Smooth muscle cell of the brain vasculature (primary cell): ENCODE results near the gene FAM43B.

Experiments used
- DNase-seq: peaks from one replicate; pipeline ENCODE4 v3.0.0-alpha.2; 2012; ENCODE audit warnings: low read depth, low spot score

FAM43B gene

DNA sequence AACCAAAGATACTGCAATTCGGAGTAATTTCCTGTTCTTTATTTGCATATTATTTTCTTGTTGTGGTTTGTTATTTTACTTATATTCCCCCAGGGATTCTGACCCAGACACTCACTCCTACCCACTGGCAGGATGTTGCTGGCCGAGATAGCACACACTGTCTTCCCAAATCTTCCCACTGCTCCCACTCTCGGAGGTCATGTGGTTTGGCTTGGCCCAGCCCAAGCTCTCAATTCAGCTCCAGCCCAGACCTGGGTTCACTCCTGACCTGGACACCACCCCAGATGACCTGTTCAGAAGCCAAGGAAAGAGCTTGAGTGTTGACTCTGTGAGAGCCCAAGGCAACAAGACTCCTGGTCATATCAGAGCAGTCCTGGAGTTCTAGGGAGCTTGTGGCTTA, 1.2 kb upstream of the FAM43B start:
- DNase-seq = no peak

DNA sequence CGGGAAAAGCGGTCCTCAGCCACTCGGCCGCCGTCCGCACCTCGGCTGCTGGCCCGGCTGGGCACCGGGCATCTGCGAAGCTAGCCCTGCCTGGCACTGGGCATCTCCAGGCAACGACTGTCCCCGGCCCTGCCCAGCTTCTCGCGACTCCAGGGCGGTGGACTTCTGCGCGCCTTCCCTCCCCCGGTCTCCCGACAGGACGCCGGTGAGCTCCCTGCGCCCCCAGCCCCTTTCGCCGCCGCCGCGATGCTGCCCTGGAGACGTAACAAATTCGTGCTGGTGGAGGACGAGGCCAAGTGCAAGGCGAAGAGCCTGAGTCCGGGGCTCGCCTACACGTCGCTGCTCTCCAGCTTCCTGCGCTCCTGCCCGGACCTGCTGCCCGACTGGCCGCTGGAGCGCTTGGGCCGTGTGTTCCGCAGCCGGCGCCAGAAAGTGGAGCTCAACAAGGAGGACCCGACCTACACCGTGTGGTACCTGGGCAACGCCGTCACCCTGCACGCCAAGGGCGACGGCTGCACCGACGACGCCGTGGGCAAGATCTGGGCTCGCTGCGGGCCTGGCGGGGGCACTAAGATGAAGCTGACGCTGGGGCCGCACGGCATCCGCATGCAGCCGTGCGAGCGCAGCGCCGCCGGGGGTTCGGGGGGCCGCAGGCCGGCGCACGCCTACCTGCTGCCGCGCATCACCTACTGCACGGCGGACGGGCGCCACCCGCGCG, 514 bp downstream of the FAM43B start:
- no peak for DNase-seq

DNA sequence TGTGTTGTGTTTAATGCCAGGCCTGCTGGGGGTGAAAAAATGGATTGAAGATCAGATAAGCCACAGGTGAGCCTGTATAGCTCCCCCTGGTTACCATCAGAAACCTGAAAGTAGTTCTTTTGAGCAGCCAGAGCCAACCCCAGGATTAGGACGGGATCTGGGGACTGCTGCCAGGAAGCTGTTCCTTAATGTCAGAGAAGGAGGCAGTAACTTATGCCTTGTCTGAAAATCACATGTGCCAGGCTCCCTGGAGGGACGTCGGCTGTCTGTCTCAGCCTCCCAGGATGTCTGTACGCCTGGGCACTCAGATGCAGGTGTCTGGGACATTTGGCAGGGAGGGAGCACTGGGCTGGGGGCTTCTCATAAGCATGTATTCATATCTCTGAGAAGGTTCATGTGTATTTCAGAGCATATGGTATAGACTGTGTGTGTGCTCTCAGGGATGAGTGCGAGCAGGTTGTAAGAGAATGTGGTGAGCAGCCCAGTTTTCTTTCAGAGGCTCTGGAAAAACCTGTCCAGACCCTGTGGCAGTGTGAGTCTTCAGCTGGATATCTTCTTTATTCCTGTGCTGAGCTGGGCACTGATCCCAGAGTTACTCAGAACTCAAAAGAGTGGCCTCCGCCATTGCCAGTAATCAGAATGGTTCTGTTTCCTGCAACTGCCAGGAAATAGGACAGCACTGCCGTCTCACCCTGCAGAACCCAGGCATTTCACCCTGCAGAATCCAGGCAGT, 2.8 kb downstream of the FAM43B start:
- no peak for DNase-seq

DNA sequence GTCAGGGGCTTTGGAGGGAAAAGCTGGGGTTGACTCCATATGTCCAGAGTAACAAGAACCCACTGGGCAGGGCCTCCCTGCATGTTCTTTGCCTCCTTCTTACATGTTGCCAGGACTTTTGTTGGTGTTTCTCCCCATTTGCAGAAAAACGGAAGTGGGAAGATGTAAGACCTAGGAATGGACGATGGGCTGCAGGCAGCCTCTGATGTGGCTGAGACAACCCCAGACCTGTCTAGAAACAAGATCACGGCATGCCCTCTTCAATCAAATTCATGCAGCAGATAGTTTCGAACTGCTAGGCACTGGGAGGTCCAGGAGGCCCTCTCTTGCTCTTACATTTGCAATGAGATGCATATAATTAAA, 3.4 kb downstream of the FAM43B start:
- no peak for DNase-seq

DNA sequence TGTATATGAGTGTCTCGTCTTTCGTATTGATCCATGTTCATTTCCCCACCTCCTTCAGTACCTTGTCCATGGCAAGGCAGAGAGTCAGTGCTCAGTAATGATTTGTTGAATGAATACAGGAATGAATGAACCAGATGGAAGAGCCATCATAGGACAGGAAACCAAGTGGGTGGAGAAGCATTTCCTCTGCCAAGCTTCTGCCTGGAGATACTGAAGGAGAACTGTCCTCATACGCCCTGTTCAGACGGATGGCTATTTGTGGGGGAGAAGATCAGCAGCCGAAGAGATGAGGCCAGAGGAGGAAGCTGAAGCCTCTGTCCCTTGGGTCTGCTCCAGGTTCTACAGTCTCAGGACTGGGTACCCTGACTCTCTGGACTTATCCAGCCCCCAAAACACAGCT, 5.8 kb downstream of the FAM43B start:
- no peak for DNase-seq

DNA sequence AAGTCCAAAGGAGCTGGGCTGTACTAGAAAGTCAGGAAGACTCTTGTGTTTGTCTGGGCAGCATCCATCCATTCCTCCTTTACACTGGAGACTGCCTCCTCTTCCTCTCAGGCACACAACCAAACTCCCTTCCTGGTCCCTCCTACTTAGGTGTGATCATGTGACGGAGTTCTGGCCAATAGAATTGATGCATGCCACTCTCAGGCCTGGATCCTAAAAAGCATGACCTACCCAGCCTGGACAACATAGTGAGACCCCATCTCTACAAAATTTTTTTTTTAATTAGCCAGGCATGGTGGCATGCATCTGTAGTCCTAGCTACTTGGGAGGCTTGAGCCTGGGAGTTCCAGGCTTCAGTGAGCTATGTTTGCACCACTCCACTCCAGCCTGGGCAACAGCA, 8.6 kb downstream of the FAM43B start:
- DNase-seq = no peak

DNA sequence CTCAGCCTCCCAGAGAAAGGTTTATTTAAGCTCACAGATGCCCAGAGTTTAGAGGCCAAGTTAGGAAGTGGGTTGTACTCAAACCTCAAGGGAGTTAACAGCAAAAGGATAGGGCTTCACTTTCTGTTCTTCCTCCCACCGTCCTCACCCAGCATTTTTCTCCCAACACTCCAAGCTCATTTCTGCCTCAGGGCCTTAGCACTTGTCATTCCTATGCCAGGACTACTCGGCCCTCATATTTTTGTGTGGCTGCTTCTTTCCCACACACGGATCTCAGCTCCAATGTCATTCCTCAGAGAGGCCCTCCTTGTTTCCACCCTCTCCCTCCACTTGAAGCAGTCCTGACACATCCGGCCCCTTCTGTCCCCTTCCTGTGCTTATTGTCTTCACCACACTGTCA, 12.9 kb downstream of the FAM43B start:
- no peak for DNase-seq

DNA sequence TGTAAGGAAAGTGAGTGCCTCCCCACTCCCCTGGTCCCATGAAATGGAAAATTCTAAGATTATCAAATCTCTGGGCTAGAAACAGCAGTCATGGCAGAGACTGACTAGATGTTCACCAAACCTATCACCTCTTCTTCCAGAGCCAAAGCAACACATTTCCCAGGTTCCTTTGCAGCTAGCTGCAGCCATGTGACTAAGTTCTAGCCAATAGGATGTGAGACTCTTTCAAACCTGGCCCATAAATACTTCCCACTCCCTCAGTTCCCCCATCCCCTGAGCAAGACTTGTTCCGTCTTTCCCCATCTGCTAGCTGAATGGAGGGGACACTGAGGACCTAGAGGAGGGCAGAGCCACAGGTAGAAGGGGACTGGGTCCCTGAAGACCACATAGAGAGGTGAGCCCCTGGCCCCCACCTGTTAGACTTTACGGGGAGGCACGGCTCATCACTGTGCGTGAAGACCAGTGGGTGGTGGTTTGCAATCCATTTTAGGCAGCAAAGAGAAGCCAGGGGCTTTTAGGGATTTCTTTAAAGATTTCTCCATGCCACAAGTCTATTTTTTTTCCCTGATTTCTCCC, 17.2 kb downstream of the FAM43B start:
- DNase-seq = no peak

DNA sequence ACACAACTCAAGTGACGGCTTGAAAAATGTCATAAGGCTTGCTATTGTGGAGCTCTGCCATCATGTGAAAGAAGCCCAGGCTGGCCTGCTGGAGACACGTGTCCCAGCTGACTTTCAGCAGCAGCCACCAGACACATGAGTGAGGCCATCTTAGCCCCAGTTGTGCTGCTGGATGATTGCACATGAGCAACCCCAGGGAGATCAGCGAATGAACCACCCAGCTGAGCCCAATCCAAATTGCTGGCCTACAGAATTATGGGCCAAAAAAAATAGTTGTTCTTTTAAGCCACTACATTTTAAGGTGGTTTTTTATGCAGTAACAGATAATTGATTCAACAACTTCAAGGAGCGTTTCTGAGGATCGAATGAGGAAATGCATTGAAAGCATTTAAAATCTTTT, 19.1 kb downstream of the FAM43B start:
- DNase-seq = no peak

DNA sequence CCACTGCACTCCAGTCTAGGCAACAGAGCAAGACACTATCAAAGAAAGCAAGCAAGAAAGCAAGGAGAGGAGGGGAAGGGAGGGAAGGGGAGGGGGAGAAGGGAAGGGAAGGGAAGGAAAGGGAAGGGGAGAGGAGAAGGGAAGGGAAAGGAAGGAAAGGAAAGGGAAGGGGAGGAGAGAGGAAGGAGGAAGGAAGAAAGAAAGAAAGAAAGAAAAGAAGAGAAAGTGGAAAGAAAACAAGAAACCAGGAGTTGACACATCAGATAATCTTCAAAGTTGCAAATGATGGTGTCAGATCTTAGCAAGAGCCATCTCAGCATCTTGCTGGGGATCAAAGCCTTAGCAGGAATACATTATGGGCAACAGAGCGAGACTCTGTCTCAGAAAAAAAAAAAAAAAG, 21.6 kb downstream of the FAM43B start:
- no peak for DNase-seq

DNA sequence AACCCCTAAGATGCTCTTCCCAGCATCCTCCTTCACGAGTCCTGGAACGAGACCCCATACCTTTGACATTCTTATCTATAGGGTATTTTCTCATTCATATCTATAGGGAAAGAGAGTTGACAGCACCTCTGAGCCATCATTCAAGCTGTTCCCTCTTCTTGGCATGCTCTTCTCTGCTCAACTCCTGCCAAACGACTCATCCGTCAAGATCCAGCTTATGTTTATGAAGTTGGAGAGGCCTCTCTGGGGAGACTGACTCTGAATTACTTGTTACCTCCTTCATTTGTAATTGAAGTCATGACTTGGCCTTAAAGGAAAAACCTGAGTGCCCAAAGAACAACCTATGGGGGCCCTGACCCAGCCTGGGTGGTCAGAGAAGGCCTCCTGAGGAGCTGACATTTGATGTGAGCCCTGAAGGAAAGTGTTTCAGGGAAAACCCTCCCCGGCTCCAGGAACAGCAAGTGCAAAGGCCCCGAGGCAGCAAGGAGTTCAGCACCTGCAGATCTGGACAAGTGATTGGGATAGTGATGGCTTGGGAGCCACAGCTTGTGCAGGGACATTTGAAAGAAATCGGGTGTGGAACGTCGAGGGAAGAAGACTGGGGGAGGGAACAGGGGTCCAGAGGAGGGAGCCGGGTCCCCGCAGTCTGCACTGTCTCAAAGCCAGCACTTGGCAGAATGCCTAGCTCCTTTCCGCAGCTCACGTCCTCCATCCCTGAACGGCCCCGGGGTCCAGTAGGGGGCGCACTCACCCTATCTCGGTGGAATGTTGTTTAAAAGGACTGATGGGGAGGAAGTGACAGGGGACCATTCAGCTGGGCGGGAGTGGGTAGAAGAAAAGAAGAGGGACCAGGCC, 22.5 kb downstream of the FAM43B start:
- DNase-seq = no peak

DNA sequence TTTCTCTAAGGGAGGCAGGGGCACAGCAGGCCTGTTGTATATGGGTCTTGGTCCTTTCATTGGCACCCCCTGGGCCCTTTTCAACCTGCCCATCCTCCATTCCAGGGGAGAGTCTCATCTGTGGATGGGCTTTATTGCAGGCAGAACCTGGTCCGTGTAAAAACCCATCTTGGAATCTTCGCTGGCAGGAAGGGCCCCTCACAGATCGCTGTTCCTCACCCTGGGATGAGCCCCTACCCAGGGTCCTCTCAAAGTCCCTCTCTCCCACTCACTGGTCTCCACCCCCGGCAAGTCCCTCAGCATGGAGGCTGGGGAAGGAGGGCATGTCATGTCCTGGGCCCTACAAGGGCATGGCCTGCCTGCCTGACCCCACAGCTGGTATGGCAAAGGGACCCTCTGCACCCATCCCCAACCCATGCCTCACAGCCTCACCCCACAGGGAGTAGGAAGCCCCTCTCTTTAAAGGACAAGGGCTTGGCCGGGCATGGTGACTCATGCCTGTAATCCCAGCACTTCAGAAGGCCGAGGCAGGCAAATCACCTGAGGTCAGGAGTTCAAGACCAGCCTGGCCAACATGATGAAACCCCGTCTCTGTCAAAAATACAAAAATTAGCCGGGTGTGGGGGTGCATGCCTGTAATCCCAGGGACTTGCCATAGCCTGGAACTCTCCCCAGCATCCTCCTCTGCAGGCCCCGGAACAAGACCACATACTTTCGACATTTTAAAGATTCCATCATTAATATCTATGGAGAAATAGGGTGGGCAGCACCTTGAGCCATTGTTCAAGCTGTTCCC, 23.4 kb downstream of the FAM43B start:
- DNase-seq = no peak

DNA sequence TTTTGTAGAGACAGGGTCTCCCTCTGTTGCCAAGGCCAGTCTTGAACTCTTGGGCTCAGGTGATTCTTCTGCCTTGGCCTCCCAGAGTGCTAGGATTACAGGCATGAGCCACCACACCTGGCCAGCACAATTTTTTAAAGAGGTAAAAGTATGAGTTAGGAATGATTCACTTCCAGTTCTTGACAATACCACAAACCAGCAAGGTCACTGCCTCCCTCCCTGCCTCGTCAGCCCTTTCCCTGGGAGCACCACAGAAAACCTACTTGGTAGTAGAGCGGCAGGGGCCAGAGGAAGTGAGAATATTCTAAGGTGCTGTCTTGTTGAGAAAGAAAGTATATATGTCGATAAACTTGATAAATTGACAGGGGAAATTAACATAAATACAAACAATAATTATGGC, 25.7 kb downstream of the FAM43B start:
- DNase-seq = no peak

DNA sequence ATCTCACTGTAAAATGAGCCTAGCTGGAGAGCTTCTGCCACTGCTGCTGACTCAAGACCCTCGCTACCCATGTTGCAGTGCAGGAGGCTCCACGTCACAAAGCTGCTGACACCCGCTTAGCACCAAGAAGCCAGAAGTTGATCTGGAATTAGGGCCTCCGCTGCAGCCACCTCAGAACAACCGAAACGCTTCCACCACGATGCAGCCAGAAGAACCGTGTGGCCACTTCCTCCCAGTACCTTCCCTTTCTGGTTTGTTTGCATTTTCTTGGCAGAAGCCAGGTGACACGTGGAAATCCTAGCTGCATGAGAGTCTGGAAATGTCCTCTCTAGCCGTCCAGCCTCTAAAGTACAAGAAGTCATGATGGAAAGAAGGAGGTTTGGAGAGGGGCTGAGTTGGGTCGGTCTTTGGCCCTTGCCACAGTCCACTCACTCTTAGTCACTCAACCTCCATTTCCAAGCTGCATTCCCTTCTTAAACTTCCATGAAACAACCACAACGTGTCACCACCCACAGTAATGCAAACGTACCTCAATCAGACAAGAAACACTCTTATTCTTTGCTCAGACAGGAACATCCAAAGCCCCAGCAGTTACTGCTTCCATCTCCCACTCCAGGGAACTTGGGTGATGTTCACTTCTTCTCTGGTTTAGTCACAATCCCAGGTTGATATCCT, 26.5 kb downstream of the FAM43B start:
- DNase-seq = no peak

DNA sequence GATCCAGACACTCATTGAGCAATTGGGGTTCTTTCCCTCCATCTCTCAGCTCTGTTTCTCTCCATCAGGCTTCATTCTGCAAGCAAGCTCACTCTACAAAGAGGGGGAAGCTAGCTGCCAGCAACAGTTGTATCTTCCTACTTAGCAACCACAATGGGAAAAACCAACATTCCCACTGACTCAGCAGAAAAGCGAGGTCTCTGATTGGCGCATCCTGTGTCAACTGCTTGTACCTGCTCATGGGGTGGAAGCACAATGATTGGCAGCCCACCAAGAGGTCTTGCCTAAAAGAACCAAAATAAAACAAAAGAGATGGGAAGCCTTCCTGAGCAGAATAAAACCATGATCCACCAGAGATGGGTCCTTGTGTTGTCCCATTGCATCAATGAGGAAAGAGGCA, 32.5 kb downstream of the FAM43B start:
- DNase-seq = no peak

DNA sequence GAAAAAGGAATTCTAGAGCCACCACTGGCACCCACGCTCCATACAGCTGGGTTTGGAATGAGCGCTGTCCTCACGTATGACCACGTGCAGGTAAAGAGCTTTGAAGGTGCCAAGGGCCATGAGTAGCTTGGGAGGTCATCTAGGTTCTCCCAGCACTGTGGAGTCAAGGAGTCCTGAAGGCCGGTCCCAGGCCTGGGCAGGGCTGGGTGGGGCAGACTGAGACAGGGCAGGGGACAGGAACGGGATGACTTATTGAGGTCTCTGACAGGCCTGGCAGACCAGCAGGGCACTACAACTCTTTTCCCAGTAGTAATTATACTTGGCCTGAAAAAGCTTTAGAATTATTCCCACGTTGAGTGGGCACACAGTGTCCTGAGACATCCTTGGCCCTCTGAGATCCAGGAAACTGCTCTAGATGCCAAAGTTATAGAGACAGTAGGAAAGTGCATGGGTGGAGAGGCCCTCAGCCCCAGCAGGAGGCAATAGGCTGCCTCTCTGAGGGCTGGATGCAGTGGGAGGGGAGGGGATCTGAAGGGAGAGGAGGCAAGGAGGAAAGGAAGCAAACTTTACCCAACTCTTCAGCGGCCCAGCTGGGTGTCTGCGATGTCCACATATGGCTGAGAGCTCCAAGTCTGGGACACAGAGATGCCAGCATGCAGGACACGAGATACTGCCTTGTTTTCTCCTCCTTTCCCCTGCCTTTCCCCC, 34.7 kb downstream of the FAM43B start:
- no peak for DNase-seq

DNA sequence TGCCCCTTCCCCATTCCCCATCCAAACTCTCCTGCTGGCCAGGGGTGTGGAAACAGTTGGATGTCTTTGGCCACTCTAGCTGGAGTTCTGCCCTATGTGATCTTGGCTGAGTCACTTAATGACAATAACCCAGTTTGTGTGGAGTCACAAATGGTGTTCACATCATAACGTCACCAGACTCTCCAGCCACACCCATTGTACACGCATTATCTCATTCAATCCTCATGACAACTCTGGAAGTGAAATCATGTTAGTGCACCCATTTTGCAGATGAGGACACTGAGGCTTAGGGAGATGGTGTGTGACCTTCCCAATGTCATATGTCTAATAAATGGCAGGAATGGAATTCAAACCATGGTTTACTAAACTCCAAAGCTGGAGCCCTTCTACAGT, 35.3 kb downstream of the FAM43B start:
- no peak for DNase-seq

DNA sequence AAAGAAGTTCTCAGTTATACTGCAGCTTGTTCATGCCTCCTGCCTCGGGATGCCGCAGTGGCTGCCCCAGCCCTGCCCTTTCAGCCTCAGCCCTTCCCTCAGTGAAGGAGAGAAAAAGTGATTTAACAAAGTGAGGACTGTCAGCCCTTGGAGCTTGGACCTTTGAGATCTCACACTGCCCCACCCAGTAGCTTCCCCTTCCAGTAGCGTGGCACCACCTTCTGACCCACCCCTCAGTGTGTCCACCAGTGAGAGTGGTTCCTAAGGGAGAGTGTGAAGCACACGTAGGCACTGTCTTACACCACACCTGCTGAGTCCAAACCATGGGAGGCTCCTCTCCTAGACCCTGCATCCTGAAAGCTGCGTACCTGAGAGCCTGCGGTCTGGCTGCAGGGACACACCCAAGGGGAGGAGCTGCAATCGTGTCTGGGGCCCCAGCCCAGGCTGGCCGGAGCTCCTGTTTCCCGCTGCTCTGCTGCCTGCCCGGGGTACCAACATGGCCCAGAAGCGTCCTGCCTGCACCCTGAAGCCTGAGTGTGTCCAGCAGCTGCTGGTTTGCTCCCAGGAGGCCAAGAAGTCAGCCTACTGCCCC, 36.4 kb downstream of the FAM43B start, which contains the start of gene CDA:
CDA (plus strand) TSS at position 464 of the 592 bp plus-strand sequence; CDS start at position 497, 33 bp downstream.
- no peak for DNase-seq
